ENCODE measurements around the gene ZBTB20. TPM values are rescaled to one million over a fixed set of nuclear protein-coding genes. Genes with fewer than 3 reads are reported as not detected.

ZBTB20 gene
- total RNA-seq, 2 donors from 2014 or later = 112 to 120 TPM

DNA sequence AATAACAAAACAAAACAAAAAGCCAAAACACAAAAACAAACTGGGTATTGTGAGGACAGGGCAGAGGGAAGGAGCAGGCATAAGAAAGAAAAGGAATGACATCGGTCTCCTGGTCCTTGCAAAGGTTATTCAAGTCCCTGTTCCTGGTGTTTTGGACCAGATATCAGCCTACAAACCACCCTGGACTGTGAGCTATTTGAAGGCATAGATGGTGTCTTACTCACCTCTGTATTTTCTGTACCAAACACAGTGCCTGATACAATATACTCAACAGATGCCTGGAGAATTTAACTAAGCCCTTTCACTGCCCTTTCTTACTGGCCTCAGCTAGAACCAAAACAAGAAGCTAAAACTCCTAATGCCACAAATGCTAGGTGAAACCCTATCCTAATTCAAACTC lies 656.3 kb downstream of the ZBTB20 start:
- H3K27me3 ChIP-seq (replicated peaks; ENCODE audit: insufficient read depth) = no peaks in the 10 kb centered on the region
- TF ChIP-seq, protein P1, sequence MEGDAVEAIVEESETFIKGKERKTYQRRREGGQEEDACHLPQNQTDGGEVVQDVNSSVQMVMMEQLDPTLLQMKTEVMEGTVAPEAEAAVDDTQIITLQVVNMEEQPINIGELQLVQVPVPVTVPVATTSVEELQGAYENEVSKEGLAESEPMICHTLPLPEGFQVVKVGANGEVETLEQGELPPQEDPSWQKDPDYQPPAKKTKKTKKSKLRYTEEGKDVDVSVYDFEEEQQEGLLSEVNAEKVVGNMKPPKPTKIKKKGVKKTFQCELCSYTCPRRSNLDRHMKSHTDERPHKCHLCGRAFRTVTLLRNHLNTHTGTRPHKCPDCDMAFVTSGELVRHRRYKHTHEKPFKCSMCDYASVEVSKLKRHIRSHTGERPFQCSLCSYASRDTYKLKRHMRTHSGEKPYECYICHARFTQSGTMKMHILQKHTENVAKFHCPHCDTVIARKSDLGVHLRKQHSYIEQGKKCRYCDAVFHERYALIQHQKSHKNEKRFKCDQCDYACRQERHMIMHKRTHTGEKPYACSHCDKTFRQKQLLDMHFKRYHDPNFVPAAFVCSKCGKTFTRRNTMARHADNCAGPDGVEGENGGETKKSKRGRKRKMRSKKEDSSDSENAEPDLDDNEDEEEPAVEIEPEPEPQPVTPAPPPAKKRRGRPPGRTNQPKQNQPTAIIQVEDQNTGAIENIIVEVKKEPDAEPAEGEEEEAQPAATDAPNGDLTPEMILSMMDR (IDR thresholded peaks at IDR 0.05) = no peak
- no peak overlapping the region for H3K27ac ChIP-seq
- H3K4me1 ChIP-seq (ENCODE audit: control insufficient read depth in 1 of 2, low read depth in 2 of 2) = peaks cover 7 to 20% of the 10 kb centered on the region in 2 donors
- H3K9me3 ChIP-seq = no peaks in the 10 kb centered on the region
- H3K36me3 ChIP-seq = no peaks in the 10 kb centered on the region
- no peak for DNase-seq (ENCODE audit: low spot score)
- no peak overlapping the region for H3K4me3 ChIP-seq
- ATAC-seq (ENCODE audit: insufficient number of reproducible peaks, low FRiP score, low read depth) = no peak

DNA sequence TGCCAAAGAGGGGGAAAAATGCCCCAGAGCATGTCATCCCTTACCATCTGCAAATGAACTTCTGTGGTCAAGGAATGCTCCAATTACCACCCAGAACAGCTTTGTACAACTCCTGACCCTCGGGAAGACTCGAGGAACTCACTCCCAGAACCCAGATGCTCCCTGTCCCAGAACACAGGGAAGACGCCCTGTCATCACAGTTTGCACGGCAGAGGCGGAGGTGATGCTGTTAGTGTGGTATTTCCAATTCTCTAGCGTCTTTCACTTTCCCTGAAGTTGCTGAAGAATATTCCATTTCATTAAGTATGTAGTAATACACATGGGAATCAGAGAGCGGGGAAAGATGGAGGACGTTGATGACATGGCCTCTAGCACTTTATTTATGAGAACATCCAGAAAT lies 659.6 kb downstream of the ZBTB20 start:
- ATAC-seq (ENCODE audit: insufficient number of reproducible peaks, low FRiP score, low read depth) = no peak

DNA sequence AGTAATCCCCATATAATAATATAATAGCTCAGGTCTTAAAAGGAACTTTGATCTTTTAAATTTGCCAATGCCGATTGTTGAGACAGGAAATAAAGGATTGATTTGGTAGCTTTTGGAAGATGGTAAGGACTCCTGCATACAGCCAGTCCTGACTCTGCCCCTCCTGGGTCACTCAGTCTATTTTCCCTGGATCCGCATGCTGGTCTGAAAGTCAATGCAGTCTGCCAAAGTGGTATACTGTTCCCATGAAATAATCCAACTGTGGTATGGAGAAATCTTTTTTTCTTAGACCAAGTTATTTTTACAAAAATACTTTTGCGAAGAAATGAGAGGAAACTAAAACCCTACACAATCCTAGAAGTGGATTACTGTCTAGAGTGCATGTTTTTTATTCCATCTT lies 662.2 kb downstream of the ZBTB20 start:
- Histone ChIP-seq H3K27me3 (replicated peaks; ENCODE audit: insufficient read depth) (no peaks in the 10 kb centered on the region), H3K4me3 (no peak overlapping the region), H3K4me1 (ENCODE audit: control insufficient read depth in 1 of 2, low read depth in 2 of 2) (peaks cover 19 to 40% of the 10 kb centered on the region in 2 donors), H3K27ac (no peak overlapping the region), H3K9me3 (no peaks in the 10 kb centered on the region), H3K36me3 (no peaks in the 10 kb centered on the region)
- TF ChIP-seq, protein P1 (IDR thresholded peaks at IDR 0.05) = no peak
- ATAC-seq (ENCODE audit: insufficient number of reproducible peaks, low FRiP score, low read depth) (no peak), DNase-seq (ENCODE audit: low spot score) (no peak)

More for the DNA sequence above, 659.6 kb downstream of the ZBTB20 start:
- Histone ChIP-seq H3K27ac (no peak overlapping the region), H3K27me3 (replicated peaks; ENCODE audit: insufficient read depth) (no peaks in the 10 kb centered on the region), H3K4me1 (ENCODE audit: control insufficient read depth in 1 of 2, low read depth in 2 of 2) (peaks cover 10 to 30% of the 10 kb centered on the region in 2 donors), H3K36me3 (no peaks in the 10 kb centered on the region), H3K4me3 (no peak overlapping the region), H3K9me3 (no peaks in the 10 kb centered on the region)
- no peak for DNase-seq (ENCODE audit: low spot score)
- TF ChIP-seq, protein P1 (IDR thresholded peaks at IDR 0.05) = no peak

DNA sequence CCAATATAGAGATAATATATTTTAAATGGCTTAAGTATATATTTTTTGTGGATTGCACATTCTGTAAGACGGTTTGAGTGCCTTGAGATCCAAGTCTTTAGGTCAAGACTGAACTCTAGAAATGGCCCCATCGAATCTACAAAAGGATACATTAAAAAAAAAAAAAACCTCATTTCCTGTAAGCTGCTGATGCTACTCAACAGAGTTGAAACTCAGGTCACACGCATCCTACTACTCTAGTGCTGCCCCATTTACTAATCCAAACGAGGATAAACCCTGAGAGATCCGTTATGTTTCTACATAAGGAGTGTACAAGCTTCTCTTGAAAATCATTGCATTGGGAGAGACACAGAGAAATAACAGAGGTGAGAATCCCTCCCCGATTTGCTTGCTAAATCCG lies 666.0 kb downstream of the ZBTB20 start:
- no peaks in the 10 kb centered on the region for H3K27me3 ChIP-seq (replicated peaks; ENCODE audit: insufficient read depth)
- TF ChIP-seq, protein P1 (IDR thresholded peaks at IDR 0.05) = no peak
- peaks cover 26 to 54% of the 10 kb centered on the region in 2 donors for H3K4me1 ChIP-seq (ENCODE audit: control insufficient read depth in 1 of 2, low read depth in 2 of 2)
- DNase-seq (ENCODE audit: low spot score) (no peak), ATAC-seq (ENCODE audit: insufficient number of reproducible peaks, low FRiP score, low read depth) (no peak)
- no peak overlapping the region for H3K4me3 ChIP-seq
- H3K27ac ChIP-seq = no peak overlapping the region
- H3K9me3 ChIP-seq = no peaks in the 10 kb centered on the region
- H3K36me3 ChIP-seq = no peaks in the 10 kb centered on the region

DNA sequence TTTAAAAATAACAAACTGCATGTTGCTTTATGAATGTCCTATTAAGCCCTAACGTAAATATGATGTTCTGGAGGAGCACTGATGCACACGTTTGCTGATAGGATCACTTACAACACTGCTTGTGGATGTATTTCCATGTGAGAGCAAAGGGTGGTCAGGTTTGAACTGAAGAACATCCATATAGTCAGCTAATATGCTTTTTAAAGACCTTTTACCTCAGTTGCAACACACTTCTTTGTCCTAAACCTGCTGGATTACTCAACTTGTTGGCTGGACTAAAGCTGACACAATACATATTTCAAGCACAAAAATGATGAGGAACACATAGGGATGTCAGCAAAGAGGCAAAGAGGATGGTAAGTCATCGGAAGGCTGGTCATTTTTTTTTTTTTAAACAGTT lies 666.6 kb downstream of the ZBTB20 start:
- H3K27ac ChIP-seq = no peak overlapping the region
- no peak overlapping the region for H3K4me3 ChIP-seq
- TF ChIP-seq, protein P1 (IDR thresholded peaks at IDR 0.05) = no peak
- no peaks in the 10 kb centered on the region for H3K36me3 ChIP-seq
- ATAC-seq (ENCODE audit: insufficient number of reproducible peaks, low FRiP score, low read depth) = no peak
- H3K9me3 ChIP-seq = no peaks in the 10 kb centered on the region
- no peak for DNase-seq (ENCODE audit: low spot score)
- peaks cover 26 to 50% of the 10 kb centered on the region in 2 donors for H3K4me1 ChIP-seq (ENCODE audit: control insufficient read depth in 1 of 2, low read depth in 2 of 2)
- H3K27me3 ChIP-seq (replicated peaks; ENCODE audit: insufficient read depth) = no peaks in the 10 kb centered on the region
